GM12874 (cell line): ENCODE data around the gene MEGF6.

Experiments
- CTCF ChIP-seq: IDR thresholded peaks from 2 replicates; pipeline ENCODE4 v1.5.1; 2011; ENCODE audit warnings: low read depth, mild to moderate bottlenecking, control low read depth, low read length, moderate library complexity; ENCODE audit not compliant: insufficient read depth

The MEGF6 gene

DNA sequence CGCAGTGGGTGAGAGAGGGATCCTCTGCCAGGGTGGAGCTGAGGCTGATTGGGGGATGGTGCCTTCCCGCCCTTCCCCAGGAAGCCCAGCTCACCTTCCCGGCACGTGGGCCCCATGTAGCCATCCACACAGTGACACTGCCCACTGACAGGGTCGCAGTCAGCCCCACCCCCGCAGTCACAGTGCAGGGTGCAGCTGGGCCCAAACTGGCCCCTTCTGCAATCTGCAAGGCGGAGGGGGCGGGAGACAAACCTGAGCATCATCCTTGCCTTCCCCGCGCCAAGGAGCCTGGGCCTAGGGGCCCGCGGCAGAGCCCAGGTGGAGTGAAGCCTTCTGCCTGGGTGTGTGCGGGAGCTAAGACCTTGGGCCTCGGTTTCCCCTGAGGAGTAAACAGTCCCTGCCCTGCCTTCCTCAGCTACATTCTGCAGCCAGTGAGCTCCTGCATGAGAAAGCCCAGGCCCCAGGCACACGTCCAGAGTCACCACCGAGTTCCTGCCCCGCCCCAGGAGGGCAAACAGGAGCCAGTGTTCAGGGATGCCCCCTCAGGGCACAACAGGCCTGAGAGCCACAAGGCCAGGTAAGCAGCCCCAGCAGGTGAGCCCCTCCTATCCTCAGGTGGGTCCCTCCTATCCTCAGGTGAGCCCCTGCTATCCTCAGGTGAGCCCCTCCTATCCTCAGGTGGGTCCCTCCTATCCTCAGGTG, 118.6 kb downstream of the MEGF6 start:
- no peak for TF ChIP-seq CTCF

DNA sequence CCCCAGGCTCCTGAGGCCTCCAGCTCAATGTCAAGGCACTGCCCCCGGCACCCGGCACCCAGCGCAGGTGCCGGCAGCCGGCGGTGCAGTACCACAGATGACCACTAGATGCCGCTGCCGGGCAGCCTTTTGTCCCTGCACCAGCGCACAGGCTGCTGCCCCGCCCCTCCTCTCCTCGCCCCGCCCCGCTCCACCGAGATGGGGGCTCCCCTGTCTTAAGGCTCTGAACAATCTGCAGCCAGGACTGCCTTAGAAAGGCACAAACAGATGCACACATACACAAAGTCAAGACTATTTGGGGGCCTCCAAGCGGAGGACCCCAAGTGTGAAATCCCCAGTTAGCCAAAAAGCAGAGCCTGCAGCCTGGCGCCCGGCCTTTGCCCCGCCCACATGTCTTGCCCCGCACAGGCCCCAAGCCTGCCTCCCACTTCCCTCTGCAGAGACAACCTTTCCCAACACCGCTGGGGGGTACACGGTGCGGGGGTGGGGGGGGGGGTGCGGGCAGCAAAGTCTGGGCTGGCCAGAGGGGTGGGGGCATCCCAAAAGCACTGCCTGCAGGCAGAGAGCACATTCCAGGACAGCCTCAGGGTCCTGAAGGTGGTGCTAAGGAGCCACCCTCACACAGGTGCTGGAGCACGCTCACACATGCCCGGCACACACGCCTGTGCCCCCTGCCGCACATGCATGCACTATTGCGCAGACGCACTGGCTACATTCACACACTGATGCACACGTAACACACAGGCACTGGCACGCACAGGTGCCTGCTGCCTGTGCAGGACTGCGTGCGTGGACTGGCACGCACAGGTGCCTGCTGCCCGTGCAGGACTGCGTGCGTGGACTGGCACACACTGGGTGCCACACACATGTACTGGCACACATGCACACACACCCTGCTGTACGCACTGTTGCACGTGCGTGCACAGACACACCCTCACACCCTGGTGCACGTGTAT, 119.7 kb downstream of the MEGF6 start:
- peak; percentile 99 for TF ChIP-seq CTCF

DNA sequence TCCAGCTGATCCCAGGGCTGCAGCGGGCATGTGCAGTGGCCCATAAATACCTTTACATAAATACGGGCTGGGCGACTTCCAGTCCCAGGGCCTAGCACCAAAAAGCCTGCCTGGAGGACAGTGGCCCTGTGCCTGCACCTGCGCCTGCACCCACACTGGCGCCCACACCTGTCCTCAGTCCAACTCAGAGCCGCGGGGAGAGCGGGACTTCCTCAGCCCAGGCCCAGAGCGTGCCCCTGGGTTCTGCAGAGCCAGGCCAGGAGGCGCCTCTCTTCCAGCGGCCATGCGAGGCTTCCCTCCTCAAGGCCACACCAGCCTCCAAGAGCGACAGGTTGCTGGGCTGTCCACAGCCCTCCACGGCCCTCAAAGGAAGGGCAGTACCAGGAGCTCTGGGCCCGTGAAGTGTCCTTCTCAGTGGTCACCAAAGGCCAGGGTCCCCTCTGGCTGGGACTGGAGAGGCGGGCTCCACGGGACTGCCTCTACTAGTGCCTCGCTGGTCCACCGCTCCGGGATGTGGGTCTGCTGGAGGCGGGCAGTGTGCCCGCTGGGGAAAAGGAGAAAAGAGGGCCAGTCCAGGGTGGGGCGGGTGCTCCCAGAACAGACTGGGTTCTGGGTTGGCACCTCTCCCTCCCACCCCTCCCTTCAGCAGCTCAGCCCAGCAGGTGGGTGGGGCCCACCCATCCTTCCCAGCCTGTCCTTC, 121.1 kb downstream of the MEGF6 start:
- no peak for TF ChIP-seq CTCF

GRCh38 chr1:3488432-3488831, 122.9 kb downstream of the MEGF6 start:
- no peak for TF ChIP-seq CTCF

GRCh38 chr1:3485016-3485415, 126.3 kb downstream of the MEGF6 start:
- no peak for TF ChIP-seq CTCF

DNA sequence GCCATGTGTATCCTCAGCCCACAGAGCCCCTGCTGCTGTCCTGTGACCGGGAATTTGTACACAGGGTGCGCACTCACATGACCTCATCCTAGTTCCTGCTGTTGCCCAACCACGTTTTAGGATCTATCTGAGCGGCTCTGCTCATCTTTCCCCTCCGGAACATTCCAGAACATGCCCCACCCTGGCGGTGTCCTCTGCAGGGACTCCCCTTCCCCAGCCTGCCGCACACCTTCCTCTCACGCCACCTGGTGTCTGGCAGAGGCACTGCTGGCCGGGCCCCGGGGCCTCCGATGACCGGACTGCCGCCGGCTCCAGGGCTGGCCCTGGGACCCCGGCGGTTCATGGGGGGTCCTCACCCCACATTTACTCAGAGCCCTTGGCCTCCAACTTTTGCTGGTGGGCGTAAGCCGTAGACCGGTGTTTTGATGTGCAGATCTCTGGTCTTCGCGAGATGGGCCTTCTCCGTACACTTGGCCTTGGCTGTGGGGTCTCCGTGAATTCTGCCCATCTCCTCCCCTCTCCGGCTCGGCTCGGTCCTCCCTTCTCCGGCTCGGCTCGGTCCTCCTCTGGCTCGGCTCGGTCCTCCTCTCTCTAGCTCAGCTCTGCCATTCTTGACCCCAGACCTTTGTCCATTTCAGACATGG, 127.4 kb downstream of the MEGF6 start:
- TF ChIP-seq CTCF, result peak; percentile 89
